Measurements from ENCODE around the gene GDF7.
"Not testable (repeated sequence)": the region's sequence is repeated elsewhere in the genome, so short reads cannot be mapped to it uniquely, and the experiment has no call there.

GDF7 gene

DNA sequence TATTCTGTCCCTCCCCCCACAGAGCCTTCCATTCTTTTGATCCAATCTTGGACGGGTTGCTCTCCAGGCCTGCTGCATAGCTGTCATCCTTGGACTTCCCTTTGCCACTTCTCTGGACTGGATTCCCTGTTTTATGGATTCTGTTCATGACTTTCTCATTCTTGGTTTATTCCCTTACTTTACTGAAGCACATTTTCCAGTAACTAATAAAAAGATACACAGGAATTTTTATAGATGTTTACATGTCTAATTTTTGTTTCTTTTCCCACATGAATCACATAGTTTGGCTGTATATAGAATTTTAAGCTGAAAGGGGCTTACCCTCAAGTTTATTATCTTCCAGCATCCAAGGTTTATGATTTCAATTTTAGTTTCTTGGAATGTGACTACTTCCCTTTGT, 37.9 kb downstream of the GDF7 start:
- H3K4me3 ChIP-seq (ENCODE audit: low read depth in 1 of 2, low read length in 1 of 2), result no peak overlapping the region
- H3K4me1 ChIP-seq (ENCODE audit: control insufficient read depth in 1 of 2, insufficient read depth in 1 of 2, low read depth in 1 of 2, low read length in 1 of 2), result peaks cover 6 to 12% of the 10 kb centered on the region in 2 experiments
- H3K9me3 ChIP-seq, result no peaks in the 10 kb centered on the region
- H3K27ac ChIP-seq, result no peak overlapping the region
- no peak for TF ChIP-seq CTCF (IDR thresholded peaks at IDR 0.05)
- no peaks in the 10 kb centered on the region for H3K36me3 ChIP-seq
- H3K27me3 ChIP-seq, result no peaks in the 10 kb centered on the region

GRCh38 chr2:20706217-20706616, 39.3 kb downstream of the GDF7 start:
- Histone ChIP-seq H3K36me3 (no peaks in the 10 kb centered on the region), H3K27ac (no peak overlapping the region), H3K4me3 (ENCODE audit: low read depth in 1 of 2, low read length in 1 of 2) (no peak overlapping the region), H3K9me3 (no peaks in the 10 kb centered on the region), H3K27me3 (no peaks in the 10 kb centered on the region), H3K4me1 (ENCODE audit: control insufficient read depth in 1 of 2, insufficient read depth in 1 of 2, low read depth in 1 of 2, low read length in 1 of 2) (no peaks in the 10 kb centered on the region)
- no peak for TF ChIP-seq CTCF (IDR thresholded peaks at IDR 0.05)

GRCh38 chr2:20706786-20707185, 39.8 kb downstream of the GDF7 start:
- no peak for TF ChIP-seq CTCF (IDR thresholded peaks at IDR 0.05)

DNA sequence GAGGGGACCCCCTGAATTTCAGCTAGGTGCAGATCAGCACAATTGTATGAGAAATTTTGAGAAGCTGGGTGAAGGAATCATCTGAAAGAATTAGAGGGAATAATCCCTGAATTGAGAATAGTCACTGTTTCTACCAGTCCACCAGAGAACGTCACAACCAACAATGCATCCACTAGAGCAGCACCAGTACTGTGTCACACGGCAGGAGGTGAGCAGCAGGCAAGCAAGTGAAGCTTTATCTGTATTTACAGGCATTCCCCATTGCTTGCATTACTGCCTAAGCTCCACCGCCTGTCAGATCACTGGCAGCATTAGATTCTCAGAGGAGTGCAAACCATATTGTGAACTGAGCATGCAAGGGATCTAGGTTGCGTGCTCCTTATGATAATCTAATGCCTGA, 40.7 kb downstream of the GDF7 start:
- Histone ChIP-seq H3K9me3 (no peaks in the 10 kb centered on the region), H3K36me3 (no peaks in the 10 kb centered on the region), H3K4me1 (ENCODE audit: control insufficient read depth in 1 of 2, insufficient read depth in 1 of 2, low read depth in 1 of 2, low read length in 1 of 2) (no peaks in the 10 kb centered on the region), H3K27me3 (no peaks in the 10 kb centered on the region), H3K4me3 (ENCODE audit: low read depth in 1 of 2, low read length in 1 of 2) (no peak overlapping the region), H3K27ac (no peak overlapping the region)
- TF ChIP-seq CTCF (IDR thresholded peaks at IDR 0.05), result no peak

More at GRCh38 chr2:20706786-20707185, 39.8 kb downstream of the GDF7 start:
- H3K27me3 ChIP-seq, result no peaks in the 10 kb centered on the region
- H3K4me3 ChIP-seq (ENCODE audit: low read depth in 1 of 2, low read length in 1 of 2), result no peak overlapping the region
- H3K9me3 ChIP-seq, result no peaks in the 10 kb centered on the region
- no peaks in the 10 kb centered on the region for H3K4me1 ChIP-seq (ENCODE audit: control insufficient read depth in 1 of 2, insufficient read depth in 1 of 2, low read depth in 1 of 2, low read length in 1 of 2)
- H3K27ac ChIP-seq, result no peak overlapping the region
- no peaks in the 10 kb centered on the region for H3K36me3 ChIP-seq

DNA sequence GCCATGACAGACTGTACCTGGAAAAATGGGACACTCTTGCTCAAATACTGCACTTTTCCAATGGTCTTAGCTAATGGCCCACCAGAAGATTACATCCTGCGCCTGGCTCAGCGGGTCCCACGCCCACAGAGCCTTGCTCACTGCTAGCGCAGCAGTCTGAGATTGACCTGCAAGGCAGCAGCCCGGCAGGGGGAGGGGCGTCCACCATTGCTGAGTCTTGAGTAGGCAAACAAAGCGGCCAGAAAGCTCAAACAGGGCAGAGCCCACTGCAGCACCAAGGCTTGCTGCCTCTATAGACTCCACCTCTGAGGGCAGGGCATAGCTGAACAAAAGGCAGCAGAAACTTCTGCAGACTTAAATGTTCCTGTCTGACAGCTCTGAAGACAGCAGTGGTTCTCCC, 44.7 kb downstream of the GDF7 start:
- H3K36me3 ChIP-seq; H3K27ac ChIP-seq; H3K4me3 ChIP-seq (ENCODE audit: low read depth in 1 of 2, low read length in 1 of 2); H3K4me1 ChIP-seq (ENCODE audit: control insufficient read depth in 1 of 2, insufficient read depth in 1 of 2, low read depth in 1 of 2, low read length in 1 of 2); H3K9me3 ChIP-seq; H3K27me3 ChIP-seq: not testable (repeated sequence)

DNA sequence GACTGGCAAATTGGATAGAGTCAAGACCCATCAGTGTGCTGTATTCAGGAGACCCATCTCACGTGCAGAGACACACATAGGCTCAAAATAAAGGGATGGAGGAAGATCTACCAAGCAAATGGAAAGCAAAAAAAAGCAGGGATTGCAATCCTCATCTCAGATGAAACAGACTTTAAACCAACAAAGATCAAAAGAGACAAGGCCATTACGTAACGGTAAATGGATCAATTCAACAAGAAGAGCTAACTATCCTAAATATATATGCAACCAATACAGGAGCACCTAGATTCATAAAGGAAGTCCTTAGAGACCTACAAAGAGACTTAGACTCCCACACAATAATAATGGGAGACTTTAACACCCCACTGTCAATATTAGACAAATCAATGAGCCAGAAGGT, 46.6 kb downstream of the GDF7 start:
- H3K4me1 ChIP-seq (ENCODE audit: control insufficient read depth in 1 of 2, insufficient read depth in 1 of 2, low read depth in 1 of 2, low read length in 1 of 2); H3K36me3 ChIP-seq; H3K4me3 ChIP-seq (ENCODE audit: low read depth in 1 of 2, low read length in 1 of 2); H3K9me3 ChIP-seq; H3K27me3 ChIP-seq; H3K27ac ChIP-seq: not testable (repeated sequence)

- not testable (repeated sequence) for H3K4me3 ChIP-seq (ENCODE audit: low read depth in 1 of 2, low read length in 1 of 2); H3K9me3 ChIP-seq; H3K4me1 ChIP-seq (ENCODE audit: control insufficient read depth in 1 of 2, insufficient read depth in 1 of 2, low read depth in 1 of 2, low read length in 1 of 2); H3K27me3 ChIP-seq; H3K36me3 ChIP-seq; H3K27ac ChIP-seq
Observed at GRCh38 chr2:20714412-20714811, 47.5 kb downstream of the GDF7 start.

DNA sequence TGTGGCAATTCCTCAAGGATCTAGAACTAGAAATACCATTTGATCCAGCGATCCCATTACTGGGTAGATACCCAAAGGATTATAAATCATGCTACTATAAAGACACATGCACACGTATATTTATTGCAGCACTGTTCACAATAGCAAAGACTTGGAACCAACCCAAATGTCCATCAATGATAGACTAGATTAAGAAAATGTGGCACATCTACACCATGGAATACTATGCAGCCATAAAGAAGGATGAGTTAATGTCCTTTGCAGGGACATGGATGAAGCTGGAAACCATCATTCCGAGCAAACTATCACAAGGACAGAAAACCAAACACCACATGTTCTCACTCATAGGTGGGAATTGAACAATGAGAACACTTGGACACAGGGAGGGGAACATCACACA, 49.2 kb downstream of the GDF7 start:
- H3K9me3 ChIP-seq; H3K4me1 ChIP-seq (ENCODE audit: control insufficient read depth in 1 of 2, insufficient read depth in 1 of 2, low read depth in 1 of 2, low read length in 1 of 2); H3K4me3 ChIP-seq (ENCODE audit: low read depth in 1 of 2, low read length in 1 of 2); H3K27me3 ChIP-seq; H3K27ac ChIP-seq; H3K36me3 ChIP-seq: not testable (repeated sequence)

Data from neutrophil (primary cell).